C4-2B (cell line): ENCODE results near the gene DCBLD2.

Experiments
- ZFX ChIP-seq: fragments of 450-650 bp; IDR thresholded peaks from 2 replicates; pipeline ENCODE4 v1.6.1; 2017
- TF ChIP-seq, protein P1 (sequence below): fragments of 450-650 bp; conservative IDR thresholded peaks from 2 replicates; pipeline ENCODE4 v1.5.1; 2017; ENCODE audit warnings: mild to moderate bottlenecking

DNA sequence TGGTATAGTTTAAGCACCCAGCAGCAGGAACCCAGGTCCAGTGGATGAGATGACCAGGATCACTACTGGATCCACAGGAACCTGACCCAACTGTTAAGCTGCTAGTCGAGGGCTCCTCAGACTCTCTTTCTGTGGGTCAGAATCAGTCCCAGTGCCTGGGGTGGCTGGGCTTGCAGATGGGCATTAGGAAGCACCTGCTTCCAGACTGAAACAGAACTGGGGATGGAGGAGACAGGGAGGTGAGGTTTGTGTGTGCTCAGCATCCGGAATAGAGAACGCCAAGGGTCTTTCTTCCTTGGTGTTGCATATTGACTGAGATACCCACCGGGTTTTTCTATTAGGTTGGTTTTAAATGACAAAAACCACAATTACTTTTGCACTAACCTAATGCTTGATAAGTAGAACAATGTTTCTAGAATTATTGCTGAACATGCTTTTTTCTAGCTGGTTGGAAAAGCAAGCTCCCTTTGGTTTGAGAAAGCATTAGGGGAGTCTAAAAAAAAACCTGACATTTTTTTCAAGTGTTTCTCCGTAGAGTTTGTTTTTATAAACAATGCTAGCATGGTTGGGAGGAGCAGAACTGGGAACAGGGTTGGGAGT lies 137.6 kb downstream of the DCBLD2 start:
- TF ChIP-seq, protein P1, sequence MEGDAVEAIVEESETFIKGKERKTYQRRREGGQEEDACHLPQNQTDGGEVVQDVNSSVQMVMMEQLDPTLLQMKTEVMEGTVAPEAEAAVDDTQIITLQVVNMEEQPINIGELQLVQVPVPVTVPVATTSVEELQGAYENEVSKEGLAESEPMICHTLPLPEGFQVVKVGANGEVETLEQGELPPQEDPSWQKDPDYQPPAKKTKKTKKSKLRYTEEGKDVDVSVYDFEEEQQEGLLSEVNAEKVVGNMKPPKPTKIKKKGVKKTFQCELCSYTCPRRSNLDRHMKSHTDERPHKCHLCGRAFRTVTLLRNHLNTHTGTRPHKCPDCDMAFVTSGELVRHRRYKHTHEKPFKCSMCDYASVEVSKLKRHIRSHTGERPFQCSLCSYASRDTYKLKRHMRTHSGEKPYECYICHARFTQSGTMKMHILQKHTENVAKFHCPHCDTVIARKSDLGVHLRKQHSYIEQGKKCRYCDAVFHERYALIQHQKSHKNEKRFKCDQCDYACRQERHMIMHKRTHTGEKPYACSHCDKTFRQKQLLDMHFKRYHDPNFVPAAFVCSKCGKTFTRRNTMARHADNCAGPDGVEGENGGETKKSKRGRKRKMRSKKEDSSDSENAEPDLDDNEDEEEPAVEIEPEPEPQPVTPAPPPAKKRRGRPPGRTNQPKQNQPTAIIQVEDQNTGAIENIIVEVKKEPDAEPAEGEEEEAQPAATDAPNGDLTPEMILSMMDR: no peak
- TF ChIP-seq ZFX: no peak
